K562 (cell line): ENCODE measurements around the gene MARCHF3. TPM values are rescaled to one million over a fixed set of nuclear protein-coding genes. Genes with fewer than 3 reads are reported as not detected.

Source experiments
- ATF1 ChIP-seq, 2 experiments: fragments of 450-650 bp in 1 of 2; IDR thresholded peaks; 2 replicates each; pipeline ENCODE4 v1.6.1; 2016; ENCODE audit warnings: missing compliant biosample characterization in 1 of 2, missing genetic modification characterization in 1 of 2
- CCAR2 ChIP-seq: fragments of 200-400 bp; formaldehyde crosslinking; IDR thresholded peaks from 2 replicates; pipeline ENCODE4 v1.6.1; 2017; ENCODE audit warnings: mild to moderate bottlenecking, low read depth, low read length
- HDAC6 ChIP-seq: IDR thresholded peaks from 2 replicates; pipeline ENCODE4 v1.6.1; 2012; ENCODE audit warnings: low read depth, mild to moderate bottlenecking, control low read depth, inconsistent platforms, low read length, moderate library complexity
- ILF3 ChIP-seq: fragments of 450-650 bp; IDR thresholded peaks from 2 replicates; pipeline ENCODE4 v1.6.1; 2018; ENCODE audit warnings: antibody characterized with exemption, mild to moderate bottlenecking, moderate library complexity, borderline replicate concordance
- JUND ChIP-seq, 2 experiments: IDR thresholded peaks; 2 replicates in 1 of 2; 3 replicates in 1 of 2; pipeline ENCODE4 v1.6.1; 2011; ENCODE audit warnings: borderline replicate concordance in 2 of 2, low read depth in 2 of 2, low read length in 2 of 2, improper control_type of control experiment in 1 of 2, missing biosample characterization in 1 of 2, missing genetic modification characterization in 1 of 2, missing genetic modification reagents in 1 of 2
- KLF13 ChIP-seq: fragments of 450-650 bp; IDR thresholded peaks from 2 replicates; pipeline ENCODE4 v1.6.1; 2016; ENCODE audit warnings: missing genetic modification characterization, low read depth, mild to moderate bottlenecking, missing compliant biosample characterization, moderate library complexity, borderline replicate concordance
- LEF1 ChIP-seq: fragments of 450-650 bp; IDR thresholded peaks from 2 replicates; pipeline ENCODE4 v1.6.1; 2016; ENCODE audit warnings: mild to moderate bottlenecking
- NBN ChIP-seq: fragments of 450-650 bp; IDR thresholded peaks from 2 replicates; pipeline ENCODE4 v1.6.1; 2016; ENCODE audit warnings: low read depth, mild to moderate bottlenecking
- NFRKB ChIP-seq: fragments of 450-650 bp; IDR thresholded peaks from 2 replicates; pipeline ENCODE4 v1.6.1; 2016; ENCODE audit warnings: low read depth
- NFXL1 ChIP-seq: fragments of 450-650 bp; formaldehyde crosslinking; IDR thresholded peaks from 2 replicates; pipeline ENCODE4 v1.4.0; 2021; ENCODE audit warnings: mild to moderate bottlenecking
- NR2C1 ChIP-seq, 2 experiments: fragments of 450-650 bp; IDR thresholded peaks; 2 replicates each; pipeline ENCODE4 v1.6.1; 2017; ENCODE audit warnings: mild to moderate bottlenecking in 2 of 2, antibody characterized with exemption in 1 of 2, inconsistent platforms in 1 of 2, missing compliant biosample characterization in 1 of 2, missing genetic modification characterization in 1 of 2
- ZBTB17 ChIP-seq: fragments of 450-650 bp; formaldehyde crosslinking; IDR thresholded peaks from 2 replicates; pipeline ENCODE4 v1.4.0; 2020; ENCODE audit warnings: mild to moderate bottlenecking
- ZBTB7A ChIP-seq: IDR thresholded peaks from 2 replicates; pipeline ENCODE4 v1.6.1; 2011; ENCODE audit warnings: low read depth, mild to moderate bottlenecking, low read length, moderate library complexity, borderline replicate concordance; ENCODE audit not compliant: control insufficient read depth
- ZNF12 ChIP-seq: sonication (generic); formaldehyde crosslinking; IDR thresholded peaks from 2 replicates; pipeline ENCODE4 v1.4.0; 2020; ENCODE audit warnings: mild to moderate bottlenecking, missing genetic modification reagents
- ZNF263 ChIP-seq: sonication (generic); formaldehyde crosslinking; IDR thresholded peaks from 2 replicates; pipeline ENCODE4 v1.8.0; 2022; ENCODE audit warnings: mild to moderate bottlenecking, missing genetic modification reagents, borderline replicate concordance
- polyA plus RNA-seq, 8 experiments: library from polyadenylated mRNA; depleted of rRNA in 4 of 8; stranded (reverse) in 5 of 8; unstranded in 3 of 8; fragments of >200 nt; fragmentation: Nextera tagmentation in 2 of 8; fragmentation: Illumina TruSeq in 1 of 8; extraction: Ambion mirVana in 2 of 8; extraction: Trizol in 1 of 8; gene quantifications; 2 replicates each; pipeline versions ENCODE4 v1.2.1 to v1.2.3, GENCODE V29; 2011 to 2014; ENCODE audit warnings: inconsistent platforms in 1 of 8, missing spikeins in 1 of 8
- total RNA-seq, 7 experiments: library from RNA; depleted of rRNA in 6 of 7; stranded (reverse); fragments of >200 nt in 6 of 7; fragmentation: Illumina TruSeq in 2 of 7; extraction: Trizol in 2 of 7; gene quantifications; 2 replicates each; pipeline versions ENCODE4 v1.2.1 to v1.2.3, GENCODE V29; 2011 to 2021; ENCODE audit warnings: low replicate concordance in 1 of 7
- TF ChIP-seq, protein P1 (sequence below): fragments of 450-650 bp; formaldehyde crosslinking; IDR thresholded peaks from 2 replicates; pipeline ENCODE4 v1.4.0; 2020; ENCODE audit warnings: mild to moderate bottlenecking, moderate library complexity
- TF ChIP-seq, protein P2 (sequence below), 2 experiments: fragments of 450-650 bp; IDR thresholded peaks; 2 replicates each; pipeline ENCODE4 v1.6.1; 2018; ENCODE audit warnings: mild to moderate bottlenecking in 2 of 2, low read depth in 1 of 2; ENCODE audit not compliant: partially characterized antibody in 2 of 2
- TF ChIP-seq, protein P3 (sequence below): sonication (generic); formaldehyde crosslinking; IDR thresholded peaks from 2 replicates; pipeline ENCODE4 v1.8.0; 2022; ENCODE audit warnings: missing genetic modification reagents, mild to moderate bottlenecking, borderline replicate concordance

Gene MARCHF3
- total and polyA plus RNA-seq, 9 of the 15 experiments (the other 6 are each of a cell fraction or from before 2014, with no cell fraction given): 5.6 to 37.4 (median 16.5) TPM

DNA sequence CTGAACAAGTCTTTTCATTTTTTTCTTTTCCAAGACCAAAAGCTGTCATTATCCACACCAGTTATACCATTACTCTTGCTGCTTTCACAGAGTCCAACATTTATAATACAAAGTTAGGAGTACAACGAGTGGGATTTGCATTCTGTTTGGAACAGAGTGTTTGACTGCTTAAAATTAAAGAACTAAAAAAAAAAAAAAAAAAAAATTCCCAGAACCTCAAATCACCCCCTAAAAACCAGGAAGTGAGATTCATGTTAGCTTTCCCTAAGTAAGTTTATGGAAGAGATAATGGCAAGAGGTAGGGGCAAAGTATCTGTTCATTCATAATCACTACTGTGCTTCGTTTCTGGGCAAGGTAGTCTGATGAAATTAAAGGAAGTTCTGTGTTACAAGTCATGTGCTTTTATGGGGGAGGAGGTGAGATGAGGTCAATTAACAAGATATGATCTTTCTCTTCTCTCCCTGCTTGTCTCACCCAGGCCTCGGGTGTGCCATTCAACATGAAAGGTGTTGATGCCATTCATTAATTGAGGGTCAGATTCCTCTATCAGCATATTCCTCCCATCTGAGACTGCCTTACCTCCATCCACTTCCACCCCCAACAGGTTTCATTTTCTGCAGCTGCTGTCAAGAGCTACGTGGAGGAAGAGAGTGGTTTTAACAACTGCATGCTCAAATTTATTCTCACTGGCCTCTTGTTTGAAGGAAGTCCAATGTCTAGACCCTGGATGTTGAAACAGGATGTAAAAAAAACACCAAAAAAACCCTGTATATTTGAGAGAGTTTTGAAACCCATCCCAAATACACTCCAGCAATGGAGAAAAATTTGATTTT is 58.1 kb downstream of the MARCHF3 start (continued):
- TF ChIP-seq, protein P1, sequence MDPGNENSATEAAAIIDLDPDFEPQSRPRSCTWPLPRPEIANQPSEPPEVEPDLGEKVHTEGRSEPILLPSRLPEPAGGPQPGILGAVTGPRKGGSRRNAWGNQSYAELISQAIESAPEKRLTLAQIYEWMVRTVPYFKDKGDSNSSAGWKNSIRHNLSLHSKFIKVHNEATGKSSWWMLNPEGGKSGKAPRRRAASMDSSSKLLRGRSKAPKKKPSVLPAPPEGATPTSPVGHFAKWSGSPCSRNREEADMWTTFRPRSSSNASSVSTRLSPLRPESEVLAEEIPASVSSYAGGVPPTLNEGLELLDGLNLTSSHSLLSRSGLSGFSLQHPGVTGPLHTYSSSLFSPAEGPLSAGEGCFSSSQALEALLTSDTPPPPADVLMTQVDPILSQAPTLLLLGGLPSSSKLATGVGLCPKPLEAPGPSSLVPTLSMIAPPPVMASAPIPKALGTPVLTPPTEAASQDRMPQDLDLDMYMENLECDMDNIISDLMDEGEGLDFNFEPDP (CRISPR knock-in tag): no peak
- peak; percentile 89 for TF ChIP-seq JUND (IDR thresholded peaks at IDR 0.05; ENCODE audit: borderline replicate concordance, low read depth, low read length)
- peak; percentile 88; the same call in 1 of the 3 replicates for TF ChIP-seq JUND (tag; IDR thresholded peaks at IDR 0.05; ENCODE audit: borderline replicate concordance, low read depth, low read length)
- peak; percentile 59; the same call in 1 of the 2 replicates for TF ChIP-seq NR2C1 (IDR thresholded peaks at IDR 0.05)
- TF ChIP-seq NR2C1 (tag; IDR thresholded peaks at IDR 0.05): peak; percentile 80
- TF ChIP-seq KLF13: peak; percentile 72
- TF ChIP-seq, protein P2, sequence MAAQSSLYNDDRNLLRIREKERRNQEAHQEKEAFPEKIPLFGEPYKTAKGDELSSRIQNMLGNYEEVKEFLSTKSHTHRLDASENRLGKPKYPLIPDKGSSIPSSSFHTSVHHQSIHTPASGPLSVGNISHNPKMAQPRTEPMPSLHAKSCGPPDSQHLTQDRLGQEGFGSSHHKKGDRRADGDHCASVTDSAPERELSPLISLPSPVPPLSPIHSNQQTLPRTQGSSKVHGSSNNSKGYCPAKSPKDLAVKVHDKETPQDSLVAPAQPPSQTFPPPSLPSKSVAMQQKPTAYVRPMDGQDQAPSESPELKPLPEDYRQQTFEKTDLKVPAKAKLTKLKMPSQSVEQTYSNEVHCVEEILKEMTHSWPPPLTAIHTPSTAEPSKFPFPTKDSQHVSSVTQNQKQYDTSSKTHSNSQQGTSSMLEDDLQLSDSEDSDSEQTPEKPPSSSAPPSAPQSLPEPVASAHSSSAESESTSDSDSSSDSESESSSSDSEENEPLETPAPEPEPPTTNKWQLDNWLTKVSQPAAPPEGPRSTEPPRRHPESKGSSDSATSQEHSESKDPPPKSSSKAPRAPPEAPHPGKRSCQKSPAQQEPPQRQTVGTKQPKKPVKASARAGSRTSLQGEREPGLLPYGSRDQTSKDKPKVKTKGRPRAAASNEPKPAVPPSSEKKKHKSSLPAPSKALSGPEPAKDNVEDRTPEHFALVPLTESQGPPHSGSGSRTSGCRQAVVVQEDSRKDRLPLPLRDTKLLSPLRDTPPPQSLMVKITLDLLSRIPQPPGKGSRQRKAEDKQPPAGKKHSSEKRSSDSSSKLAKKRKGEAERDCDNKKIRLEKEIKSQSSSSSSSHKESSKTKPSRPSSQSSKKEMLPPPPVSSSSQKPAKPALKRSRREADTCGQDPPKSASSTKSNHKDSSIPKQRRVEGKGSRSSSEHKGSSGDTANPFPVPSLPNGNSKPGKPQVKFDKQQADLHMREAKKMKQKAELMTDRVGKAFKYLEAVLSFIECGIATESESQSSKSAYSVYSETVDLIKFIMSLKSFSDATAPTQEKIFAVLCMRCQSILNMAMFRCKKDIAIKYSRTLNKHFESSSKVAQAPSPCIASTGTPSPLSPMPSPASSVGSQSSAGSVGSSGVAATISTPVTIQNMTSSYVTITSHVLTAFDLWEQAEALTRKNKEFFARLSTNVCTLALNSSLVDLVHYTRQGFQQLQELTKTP (IDR thresholded peaks at IDR 0.05; ENCODE audit: low read depth in 1 of 2, partially characterized antibody in 2 of 2): peak in 1 of 2 experiments; percentile 90
- peak; percentile 95 for TF ChIP-seq LEF1
- no peak for TF ChIP-seq ZBTB7A
- TF ChIP-seq NFRKB: peak; percentile 87; the same call in 1 of the 2 replicates
- TF ChIP-seq CCAR2: no peak
- TF ChIP-seq NFXL1 (CRISPR knock-in tag): 0 out of 2 replicates have a peak, but pooled peaks have one; percentile 65
- TF ChIP-seq NBN: peak; percentile 79; the same call in 1 of the 2 replicates
- no peak for TF ChIP-seq ZNF263
- TF ChIP-seq ILF3: no peak
- TF ChIP-seq ATF1 (CRISPR knock-in tag; IDR thresholded peaks at IDR 0.05): no peak
- peak; percentile 47 for TF ChIP-seq ATF1 (tag; IDR thresholded peaks at IDR 0.05)
- TF ChIP-seq ZBTB17 (CRISPR knock-in tag): peak; percentile 51
- TF ChIP-seq, protein P3, sequence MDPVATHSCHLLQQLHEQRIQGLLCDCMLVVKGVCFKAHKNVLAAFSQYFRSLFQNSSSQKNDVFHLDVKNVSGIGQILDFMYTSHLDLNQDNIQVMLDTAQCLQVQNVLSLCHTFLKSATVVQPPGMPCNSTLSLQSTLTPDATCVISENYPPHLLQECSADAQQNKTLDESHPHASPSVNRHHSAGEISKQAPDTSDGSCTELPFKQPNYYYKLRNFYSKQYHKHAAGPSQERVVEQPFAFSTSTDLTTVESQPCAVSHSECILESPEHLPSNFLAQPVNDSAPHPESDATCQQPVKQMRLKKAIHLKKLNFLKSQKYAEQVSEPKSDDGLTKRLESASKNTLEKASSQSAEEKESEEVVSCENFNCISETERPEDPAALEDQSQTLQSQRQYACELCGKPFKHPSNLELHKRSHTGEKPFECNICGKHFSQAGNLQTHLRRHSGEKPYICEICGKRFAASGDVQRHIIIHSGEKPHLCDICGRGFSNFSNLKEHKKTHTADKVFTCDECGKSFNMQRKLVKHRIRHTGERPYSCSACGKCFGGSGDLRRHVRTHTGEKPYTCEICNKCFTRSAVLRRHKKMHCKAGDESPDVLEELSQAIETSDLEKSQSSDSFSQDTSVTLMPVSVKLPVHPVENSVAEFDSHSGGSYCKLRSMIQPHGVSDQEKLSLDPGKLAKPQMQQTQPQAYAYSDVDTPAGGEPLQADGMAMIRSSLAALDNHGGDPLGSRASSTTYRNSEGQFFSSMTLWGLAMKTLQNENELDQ: no peak
- TF ChIP-seq ZNF12 (CRISPR knock-in tag): no peak
- no peak for TF ChIP-seq HDAC6
